AG04450 (cell line): ENCODE results near the gene PFKP. TPM values are rescaled to one million over a fixed set of nuclear protein-coding genes. Genes with fewer than 3 reads are reported as not detected.
A peak's percentile ranks its signal among the peaks of the same experiment; 100 is the strongest.

Experiments used
- CTCF ChIA-PET: fragments of 300-600, 350-600 bp; formaldehyde crosslinking; extraction: SDS; loops from one replicate; lab custom pipeline; 2022; ENCODE audit warnings: antibody characterized with exemption, inconsistent platforms; lab: Charles Lee
- POLR2A ChIA-PET: fragments of 350-600 bp; formaldehyde crosslinking; extraction: SDS; loops from one replicate; lab custom pipeline; 2021; ENCODE audit warnings: antibody characterized with exemption, inconsistent platforms; lab: Yijun Ruan, JAX
- DNase-seq: peaks from one replicate; pipeline ENCODE4 v3.0.0-alpha.2; 2011; ENCODE audit warnings: low read depth, low spot score
- H3K27ac ChIP-seq: one replicate; pipeline ENCODE4 v1.5.1; 2012; ENCODE audit warnings: low read depth, low read length, control low read depth
- H3K27me3 ChIP-seq: one replicate; pipeline ENCODE4 v1.6.0; 2012; ENCODE audit warnings: low read length; ENCODE audit not compliant: control insufficient read depth, insufficient read depth
- H3K4me3 ChIP-seq: 2 replicates; pipeline ENCODE4 v1.5.1; 2011; ENCODE audit warnings: mild to moderate bottlenecking, low read depth, low read length, control low read depth
- H3K9me3 ChIP-seq: 2 replicates; pipeline ENCODE4 v1.5.1; 2012; ENCODE audit warnings: low read length; ENCODE audit not compliant: control insufficient read depth, insufficient read depth
- polyA plus RNA-seq: library from polyadenylated mRNA; depleted of rRNA; stranded (reverse); fragments of >200 nt; gene quantifications from 2 replicates; pipeline ENCODE4 v1.2.3, GENCODE V29; 2011
- TF ChIP-seq, protein P1 (sequence below): IDR thresholded peaks from 2 replicates; pipeline ENCODE4 v1.5.1; 2011; ENCODE audit warnings: low read depth, low read length, control low read depth, inconsistent platforms

The PFKP gene
- polyA plus RNA-seq, 1 experiment = 122 TPM

DNA sequence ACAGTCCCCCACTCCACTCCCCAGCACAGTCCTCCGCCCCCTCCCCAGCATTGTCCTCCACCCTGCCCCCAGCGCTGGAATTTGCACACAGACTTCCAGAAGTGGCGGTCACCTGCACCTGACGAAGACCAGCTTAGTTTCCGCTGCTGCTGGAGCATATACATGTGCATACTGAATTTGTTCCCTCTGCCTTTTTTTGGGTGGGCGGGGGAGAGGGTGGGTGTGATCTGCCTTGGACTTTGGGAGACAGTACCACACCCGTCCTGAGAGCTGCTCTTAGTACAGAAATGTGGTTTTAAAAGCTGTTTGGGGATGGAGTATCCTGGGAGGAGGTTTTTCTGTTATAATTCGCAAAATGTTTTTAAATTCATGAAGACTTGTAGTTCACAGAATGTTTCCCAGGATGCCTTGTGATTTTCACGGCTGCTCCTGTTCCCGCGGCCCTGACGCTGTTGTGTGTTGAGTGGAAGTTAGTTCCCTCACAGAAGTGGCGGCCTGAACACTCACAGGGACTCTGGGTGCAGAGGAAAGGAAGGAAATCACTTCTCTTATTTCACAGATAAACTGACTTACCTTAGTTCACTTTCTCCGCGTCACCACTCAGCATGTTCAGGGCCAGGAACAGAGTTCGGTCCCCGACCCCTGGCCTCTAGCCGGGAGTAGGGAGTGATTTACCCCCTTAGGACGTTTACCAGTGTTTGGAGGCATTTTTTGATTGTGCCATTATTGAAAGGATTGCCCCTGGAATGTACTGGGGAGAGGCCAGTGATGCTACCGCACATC lies 18.6 kb downstream of the PFKP start:
- Histone ChIP-seq H3K27me3 (no peaks in the 10 kb centered on the region), H3K9me3 (no peaks in the 10 kb centered on the region; the same call in 1 of the 2 replicates), H3K27ac (no peak overlapping the region), H3K4me3 (no peak overlapping the region)
- POLR2A ChIA-PET = no interaction called here
- TF ChIP-seq, protein P1, sequence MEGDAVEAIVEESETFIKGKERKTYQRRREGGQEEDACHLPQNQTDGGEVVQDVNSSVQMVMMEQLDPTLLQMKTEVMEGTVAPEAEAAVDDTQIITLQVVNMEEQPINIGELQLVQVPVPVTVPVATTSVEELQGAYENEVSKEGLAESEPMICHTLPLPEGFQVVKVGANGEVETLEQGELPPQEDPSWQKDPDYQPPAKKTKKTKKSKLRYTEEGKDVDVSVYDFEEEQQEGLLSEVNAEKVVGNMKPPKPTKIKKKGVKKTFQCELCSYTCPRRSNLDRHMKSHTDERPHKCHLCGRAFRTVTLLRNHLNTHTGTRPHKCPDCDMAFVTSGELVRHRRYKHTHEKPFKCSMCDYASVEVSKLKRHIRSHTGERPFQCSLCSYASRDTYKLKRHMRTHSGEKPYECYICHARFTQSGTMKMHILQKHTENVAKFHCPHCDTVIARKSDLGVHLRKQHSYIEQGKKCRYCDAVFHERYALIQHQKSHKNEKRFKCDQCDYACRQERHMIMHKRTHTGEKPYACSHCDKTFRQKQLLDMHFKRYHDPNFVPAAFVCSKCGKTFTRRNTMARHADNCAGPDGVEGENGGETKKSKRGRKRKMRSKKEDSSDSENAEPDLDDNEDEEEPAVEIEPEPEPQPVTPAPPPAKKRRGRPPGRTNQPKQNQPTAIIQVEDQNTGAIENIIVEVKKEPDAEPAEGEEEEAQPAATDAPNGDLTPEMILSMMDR = no peak
- no peak for DNase-seq
- CTCF ChIA-PET = no interaction called here

GRCh38 chr10:3090388-3090787 lies 23.0 kb downstream of the PFKP start:
- Histone ChIP-seq H3K27ac (no peak overlapping the region), H3K9me3 (no peaks in the 10 kb centered on the region; the same call in 1 of the 2 replicates), H3K27me3 (no peaks in the 10 kb centered on the region), H3K4me3 (no peak overlapping the region)
- ChIA-PET CTCF (interaction anchor here (0.7 to 1.4 kb wide), 2 partner anchors 45 to 162 kb away, joined by 3 read pairs; no protein-coding TSS in a partner anchor), POLR2A (interaction anchor here (0.8 to 1.8 kb wide), 2 partner anchors 22 to 1682 kb away, joined by 3 to 7 read pairs; no protein-coding TSS in a partner anchor)
- DNase-seq = no peak
- TF ChIP-seq, protein P1 = no peak

DNA sequence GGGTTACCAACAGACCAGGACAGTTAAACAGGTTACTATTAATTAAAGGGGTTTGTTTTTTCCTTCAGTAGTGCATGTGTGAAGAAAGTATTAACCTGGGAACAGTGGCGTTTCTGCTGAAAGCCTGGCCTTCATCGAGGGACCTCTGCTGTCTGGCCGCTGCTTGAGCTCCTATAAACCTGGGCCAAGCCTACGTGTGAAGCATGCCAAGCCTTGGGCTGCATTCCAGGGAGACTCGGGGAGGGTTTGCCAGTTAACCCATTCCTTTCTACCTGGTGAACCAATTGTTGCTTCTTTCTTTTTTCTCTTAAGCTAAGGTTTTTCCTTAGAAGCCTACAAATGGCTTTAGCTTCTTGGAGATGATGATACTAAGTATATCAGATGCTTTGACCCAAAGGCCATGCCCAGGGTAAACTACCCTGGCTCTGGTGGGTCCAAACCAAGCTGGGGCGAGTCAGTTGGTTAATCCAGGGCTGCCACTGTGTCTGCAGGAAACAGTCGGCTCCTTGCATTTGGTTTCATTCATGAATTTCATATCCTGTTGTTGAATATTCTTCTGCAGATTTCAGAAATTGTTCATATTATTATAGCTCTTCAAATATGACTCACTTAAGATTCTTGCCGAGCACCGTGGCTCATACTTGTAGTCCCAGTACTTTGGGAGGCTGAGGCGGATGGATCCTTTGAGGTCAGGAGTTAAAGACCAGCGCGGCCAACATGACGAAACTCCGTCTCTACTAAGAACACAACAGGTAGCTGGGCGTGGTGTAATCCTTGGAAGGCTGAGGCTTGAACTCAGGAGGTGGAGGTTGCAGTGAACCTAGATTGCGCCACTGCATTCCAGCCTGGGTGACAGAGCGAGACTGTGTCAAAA lies 23.8 kb downstream of the PFKP start:
- H3K27me3 ChIP-seq = no peaks in the 10 kb centered on the region
- no peaks in the 10 kb centered on the region; the same call in 1 of the 2 replicates for H3K9me3 ChIP-seq
- CTCF ChIA-PET = interaction anchor here (0.6 to 2.6 kb wide), 5 partner anchors 10 to 163 kb away, joined by 3 to 20 read pairs (median 3); no protein-coding TSS in a partner anchor
- peak; percentile 55 for DNase-seq
- H3K4me3 ChIP-seq = no peak overlapping the region
- POLR2A ChIA-PET = interaction anchor here (0.6 to 1.8 kb wide), 4 partner anchors 10 to 1681 kb away, joined by 3 to 7 read pairs (median 4); no protein-coding TSS in a partner anchor
- peak overlapping the region; percentile 78 for H3K27ac ChIP-seq
- TF ChIP-seq, protein P1 = no peak

DNA sequence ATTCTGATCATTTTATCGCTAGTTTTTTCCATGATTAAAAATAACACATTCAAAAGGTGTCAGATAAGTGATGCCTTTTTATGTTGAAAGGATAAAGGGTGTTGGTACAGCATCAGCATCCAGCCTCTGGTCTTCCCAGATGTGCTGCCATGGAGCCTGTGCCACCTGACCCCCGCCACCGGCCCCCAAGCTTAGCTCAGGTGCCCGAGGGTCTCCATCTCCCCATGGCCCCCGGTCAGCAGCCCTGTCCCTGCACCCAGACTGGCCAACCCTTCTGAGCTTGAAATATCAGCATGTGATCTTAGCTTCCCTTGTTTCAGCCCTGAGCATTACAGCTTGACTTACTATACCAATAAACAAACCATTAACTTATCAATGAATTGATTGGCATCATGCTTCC lies 24.6 kb downstream of the PFKP start:
- Histone ChIP-seq H3K27me3 (no peaks in the 10 kb centered on the region), H3K9me3 (no peaks in the 10 kb centered on the region; the same call in 1 of the 2 replicates), H3K27ac (no peak overlapping the region), H3K4me3 (no peak overlapping the region)
- no peak for DNase-seq
- ChIA-PET POLR2A (interaction anchor here (1.1 to 1.8 kb wide), 2 partner anchors 15 to 24 kb away, joined by 4 to 7 read pairs; no protein-coding TSS in a partner anchor), CTCF (interaction anchor here (1.3 to 2.6 kb wide), 3 partner anchors 11 to 48 kb away, joined by 3 to 20 read pairs (median 3); no protein-coding TSS in a partner anchor)
- TF ChIP-seq, protein P1 = no peak
